Suppressor macrophage (primary cell): ENCODE measurements around the gene RGS3.

Source experiments
- DNase-seq, 4 experiments: peaks; one replicate each; pipeline ENCODE4 v3.0.0-alpha.2; 2020 to 2022

RGS3 gene

DNA sequence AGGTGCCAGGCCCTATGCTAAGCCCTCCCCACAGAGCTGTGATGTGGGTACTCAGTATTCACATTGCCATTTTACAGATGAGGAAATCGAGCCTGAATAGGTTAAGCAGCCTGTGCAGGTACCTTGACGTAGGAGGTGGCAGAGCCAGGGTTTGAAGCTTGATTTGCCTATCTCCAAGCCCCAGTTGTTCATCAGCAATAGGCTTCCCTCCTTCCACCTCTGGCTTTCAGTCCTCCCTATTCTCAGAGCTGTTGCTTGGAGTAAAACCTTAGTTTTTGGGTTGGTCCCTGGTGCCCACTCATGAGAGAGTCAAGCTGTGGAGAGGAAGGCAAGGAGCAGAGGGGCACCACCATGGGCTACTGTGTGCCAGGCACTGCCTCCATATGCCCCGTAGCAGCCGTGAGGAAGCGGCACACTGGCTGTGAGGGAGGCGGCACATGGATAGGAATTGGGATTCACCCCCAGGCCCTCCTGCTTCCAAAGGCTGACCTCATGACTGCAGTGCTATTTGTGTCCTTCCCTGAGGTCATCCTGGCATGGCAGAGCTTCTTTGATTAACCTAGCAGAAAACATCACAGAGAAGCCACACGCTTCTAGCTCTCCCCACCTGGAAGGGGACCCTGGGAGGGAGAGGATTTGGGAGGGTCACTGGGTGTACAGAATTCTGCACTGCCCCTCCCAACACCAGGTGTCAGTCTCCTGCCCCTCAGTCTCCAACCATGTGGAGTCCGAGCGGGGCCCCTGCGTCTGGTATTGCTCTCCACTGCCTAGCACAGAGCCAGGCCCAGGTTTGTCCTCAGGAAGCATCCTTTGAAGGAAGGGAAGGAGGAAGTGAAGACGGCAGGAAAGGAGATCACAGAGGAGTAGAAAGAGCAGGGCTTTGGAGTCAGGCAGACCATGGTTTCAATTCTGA lies 109.8 kb downstream of the RGS3 start:
- no peak for DNase-seq

DNA sequence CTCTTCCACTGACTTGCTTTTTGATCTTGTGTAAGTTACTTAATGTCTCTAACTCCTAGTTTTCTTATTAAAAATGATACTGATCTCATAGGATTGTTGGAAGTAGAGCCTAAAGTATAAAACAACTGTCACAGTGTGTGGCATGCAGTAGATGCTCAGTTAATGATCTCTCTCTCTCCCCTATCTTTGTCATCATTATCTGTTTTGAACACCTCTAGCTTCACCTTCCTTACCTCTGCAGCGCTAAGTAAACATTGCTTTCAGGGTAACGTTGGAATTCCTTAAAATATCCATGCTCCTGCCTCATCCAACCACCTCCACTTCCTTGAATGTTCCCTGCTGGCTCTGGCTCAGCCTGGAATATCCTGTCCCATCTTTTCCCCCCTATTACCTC lies 110.4 kb downstream of the RGS3 start:
- DNase-seq, result no peak

DNA sequence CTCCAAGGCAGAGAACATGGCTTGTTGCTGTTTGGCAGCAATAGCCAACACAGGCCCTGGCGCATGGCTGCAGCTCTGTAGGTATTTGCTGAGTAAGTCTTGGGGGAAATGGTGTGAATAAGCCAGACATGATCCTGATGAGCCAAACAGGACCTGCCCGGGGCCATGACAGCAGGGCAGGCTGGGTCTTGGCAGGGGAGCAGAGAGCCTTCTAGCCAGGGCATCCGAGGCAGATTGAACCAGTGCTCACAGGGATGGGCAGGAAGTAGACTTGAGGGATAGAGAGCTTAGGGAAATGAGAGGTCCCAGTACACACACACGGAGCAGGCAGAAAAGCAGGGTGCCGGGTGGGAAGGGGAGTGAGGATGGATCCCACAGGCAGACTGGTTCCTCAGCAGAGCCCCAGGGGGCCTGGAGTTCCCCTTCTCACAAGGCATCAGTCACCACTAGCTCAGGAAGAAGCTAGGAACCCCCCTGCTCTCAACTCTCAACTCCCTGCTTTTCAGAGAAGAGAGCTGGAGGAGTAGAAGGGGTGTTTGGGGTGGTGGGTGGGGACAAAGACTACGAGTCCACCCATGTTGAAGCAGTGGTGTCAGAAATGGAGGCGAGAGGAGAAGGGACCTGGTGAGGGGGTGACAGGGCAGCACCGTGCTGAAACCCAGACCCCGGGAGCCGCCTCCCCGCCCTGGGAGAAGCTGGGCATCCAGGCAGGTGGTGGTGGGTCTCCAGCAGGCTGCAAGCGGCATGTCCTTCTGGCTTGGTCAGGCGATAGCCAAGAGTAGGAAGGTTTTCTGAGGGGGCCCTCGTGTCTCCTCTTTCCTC lies 111.1 kb downstream of the RGS3 start:
- DNase-seq, result no peak

DNA sequence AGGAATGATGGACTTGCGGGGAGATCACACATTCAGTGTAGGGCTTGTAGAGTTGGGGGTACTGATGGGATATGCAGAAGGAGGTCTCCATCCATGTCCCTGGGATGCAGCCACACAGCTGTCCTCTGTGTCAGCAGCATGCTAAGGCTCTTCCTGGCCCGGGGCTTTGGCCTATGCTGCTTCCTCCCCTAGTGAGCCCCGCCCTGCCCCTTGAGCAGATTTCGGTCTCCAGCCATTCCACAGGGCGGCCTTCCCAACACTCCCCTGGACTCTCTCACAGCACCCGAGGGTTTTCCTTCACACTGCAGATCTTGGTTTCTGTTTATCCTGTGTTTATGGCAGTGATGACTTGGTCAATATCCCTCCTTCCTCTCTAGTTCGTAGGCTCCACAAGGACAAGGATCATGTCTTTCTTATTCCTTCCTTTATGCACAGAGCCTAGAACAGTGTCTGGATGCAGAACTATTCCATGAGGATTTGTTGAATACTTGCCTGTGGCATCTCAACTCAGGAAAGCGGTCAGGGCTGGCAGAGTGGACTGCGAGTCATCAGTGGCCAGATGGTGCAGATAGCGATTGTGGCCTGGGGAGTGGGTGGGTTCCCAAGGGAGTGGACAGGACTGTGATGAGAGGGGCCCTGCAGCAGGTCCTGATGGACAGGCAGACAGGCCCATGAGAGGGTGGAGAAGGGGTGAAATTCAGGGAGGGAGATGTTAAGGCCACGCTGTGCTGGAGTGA lies 114.2 kb downstream of the RGS3 start:
- peak in 1 of 4 experiments; percentile 13 for DNase-seq

DNA sequence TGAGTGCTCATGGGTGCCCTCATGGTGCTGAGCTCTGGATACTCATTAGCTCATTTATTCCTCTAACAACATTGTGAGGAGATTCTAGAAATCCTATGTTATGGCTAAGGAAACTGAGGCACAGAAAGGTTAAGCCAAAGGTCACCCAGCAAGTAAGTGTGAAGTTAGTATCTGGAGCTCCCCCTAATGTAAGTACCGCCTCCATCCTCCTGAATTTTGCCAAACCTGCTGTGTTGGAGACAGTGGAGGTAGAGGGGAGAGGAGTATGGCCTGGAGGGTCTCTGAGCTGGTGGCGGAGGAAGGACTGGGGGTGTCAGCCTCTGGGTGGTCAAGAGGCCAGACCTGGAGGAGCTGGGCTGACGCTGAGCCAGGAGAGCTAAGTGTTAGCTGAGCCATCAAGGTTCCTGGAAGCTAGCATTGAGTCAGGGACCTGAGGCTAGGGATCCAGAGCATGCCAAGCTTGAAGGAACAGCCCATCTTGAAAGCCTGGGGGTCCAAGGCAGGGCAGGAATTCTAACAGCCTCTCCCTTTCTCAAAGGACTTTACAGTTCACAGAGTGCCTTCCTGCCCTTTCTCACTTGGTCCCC lies 114.8 kb downstream of the RGS3 start:
- DNase-seq, result no peak

DNA sequence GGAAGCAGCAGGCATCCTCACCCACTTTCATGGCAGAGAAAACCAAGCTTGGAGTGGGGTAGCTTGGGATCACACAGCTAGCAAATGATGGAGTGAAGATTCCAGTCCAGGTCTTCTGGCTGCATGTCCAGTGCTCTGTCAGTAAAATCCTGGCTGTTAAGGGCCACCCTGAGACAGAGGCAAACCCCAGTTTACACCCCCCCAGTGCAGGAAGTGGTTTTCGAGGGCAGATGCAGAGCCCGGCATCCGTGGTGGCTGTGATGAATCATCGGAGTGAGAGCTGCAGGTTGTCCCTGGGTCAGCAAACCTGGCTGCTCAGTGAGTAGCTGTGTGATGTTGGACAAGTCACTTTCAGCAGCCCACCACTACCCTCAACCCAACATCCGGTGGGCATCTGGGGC lies 115.4 kb downstream of the RGS3 start:
- peak; percentile 79 to 85 (median 82) for DNase-seq

DNA sequence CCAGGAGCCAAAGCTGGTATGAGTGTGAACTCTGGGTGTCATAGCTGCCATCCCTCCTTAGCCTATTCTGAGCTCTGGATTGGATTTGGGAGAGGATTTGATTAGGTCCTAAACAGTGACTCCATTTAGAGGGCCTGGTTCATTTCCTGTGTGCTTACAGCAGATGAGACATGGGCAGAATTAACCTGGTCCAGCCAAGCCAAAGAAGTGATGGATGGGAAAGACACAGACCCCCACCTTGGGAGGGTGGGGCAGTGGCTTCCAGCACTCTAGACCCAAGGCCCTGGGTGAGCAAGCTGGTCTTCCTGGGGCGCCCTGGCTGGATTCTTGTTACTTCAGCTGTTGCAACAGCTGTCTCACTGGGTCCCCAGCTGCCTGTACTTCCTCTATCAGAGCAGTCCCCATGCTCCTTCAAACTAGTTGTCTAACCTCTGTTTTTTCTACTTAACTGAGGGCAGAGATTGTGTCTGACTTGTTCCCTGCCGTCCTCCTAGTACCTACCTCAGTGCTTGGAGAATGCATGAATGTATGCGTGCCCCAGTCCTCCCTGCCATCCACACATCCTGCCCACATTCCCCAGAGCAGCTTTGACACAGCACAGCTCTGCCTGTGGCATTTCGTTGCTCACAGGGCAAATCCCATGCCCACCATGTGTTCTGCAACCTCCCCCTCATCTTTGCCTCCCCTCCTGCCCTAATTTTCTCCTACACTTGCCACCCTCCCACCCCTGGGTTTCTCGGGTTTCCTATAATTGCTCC lies 115.9 kb downstream of the RGS3 start:
- DNase-seq, result peak; percentile 78 to 91 (median 89)

DNA sequence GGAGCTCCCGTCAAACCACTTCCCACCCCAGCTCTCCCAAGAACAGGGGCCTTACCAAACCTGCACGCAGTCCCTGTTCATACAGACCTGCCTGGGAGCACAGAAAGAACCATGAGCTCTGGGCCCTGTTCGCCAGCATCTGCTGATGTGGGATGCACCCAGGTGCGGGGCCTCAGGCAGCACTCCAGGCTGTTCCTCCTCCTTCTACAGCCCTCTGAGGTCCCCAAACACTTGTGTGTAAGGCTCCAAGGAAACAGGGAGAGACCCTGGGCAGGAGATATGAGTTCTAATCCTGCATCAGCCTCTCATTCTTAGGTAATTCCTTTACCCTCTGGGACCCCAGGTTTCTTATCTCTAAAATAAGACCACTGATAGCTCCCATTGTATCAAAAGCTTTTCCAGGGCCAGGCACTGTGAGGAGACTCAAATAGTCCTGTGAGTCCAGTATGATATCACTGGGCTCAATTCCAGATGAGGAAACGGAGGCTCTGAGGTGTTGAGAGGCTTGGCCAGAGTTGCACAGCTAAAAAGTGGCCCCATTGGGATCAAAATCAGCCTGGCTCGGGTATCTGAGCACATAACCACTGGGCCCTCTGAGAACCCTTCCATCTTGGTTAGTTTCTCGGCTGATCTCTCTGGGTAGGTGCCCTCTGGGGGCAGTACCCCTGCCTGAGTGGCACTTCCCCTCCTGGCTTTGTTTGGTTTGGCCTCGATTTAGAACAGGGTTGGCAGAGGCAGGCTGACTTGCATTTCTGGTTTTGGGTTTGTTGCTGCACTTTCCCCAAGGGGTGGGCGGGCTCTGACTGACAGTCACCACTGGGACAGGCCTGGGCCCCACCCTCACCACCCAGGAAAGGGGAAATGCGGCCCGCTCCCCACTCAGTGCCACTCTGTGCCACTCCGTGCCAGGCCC lies 116.8 kb downstream of the RGS3 start:
- peak; percentile 91 to 96 (median 96) for DNase-seq

DNA sequence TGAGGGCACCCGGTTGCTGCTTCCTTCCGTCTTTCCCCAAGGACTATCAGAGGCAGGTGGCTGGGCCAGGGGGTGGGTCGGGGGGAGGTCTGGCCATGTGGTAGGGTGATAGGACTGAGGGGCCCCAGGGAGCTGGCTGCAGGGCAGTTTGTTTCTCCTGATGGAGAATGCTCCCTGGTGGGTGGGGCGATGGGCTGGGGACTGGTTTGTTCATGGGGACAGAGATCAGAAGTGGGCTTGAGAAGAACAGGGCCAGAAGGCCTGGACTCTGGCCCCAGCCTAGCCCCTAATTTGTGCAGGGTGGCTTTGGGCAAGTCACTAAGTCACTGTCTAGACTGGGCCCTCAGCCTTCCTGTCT lies 117.4 kb downstream of the RGS3 start:
- no peak for DNase-seq

DNA sequence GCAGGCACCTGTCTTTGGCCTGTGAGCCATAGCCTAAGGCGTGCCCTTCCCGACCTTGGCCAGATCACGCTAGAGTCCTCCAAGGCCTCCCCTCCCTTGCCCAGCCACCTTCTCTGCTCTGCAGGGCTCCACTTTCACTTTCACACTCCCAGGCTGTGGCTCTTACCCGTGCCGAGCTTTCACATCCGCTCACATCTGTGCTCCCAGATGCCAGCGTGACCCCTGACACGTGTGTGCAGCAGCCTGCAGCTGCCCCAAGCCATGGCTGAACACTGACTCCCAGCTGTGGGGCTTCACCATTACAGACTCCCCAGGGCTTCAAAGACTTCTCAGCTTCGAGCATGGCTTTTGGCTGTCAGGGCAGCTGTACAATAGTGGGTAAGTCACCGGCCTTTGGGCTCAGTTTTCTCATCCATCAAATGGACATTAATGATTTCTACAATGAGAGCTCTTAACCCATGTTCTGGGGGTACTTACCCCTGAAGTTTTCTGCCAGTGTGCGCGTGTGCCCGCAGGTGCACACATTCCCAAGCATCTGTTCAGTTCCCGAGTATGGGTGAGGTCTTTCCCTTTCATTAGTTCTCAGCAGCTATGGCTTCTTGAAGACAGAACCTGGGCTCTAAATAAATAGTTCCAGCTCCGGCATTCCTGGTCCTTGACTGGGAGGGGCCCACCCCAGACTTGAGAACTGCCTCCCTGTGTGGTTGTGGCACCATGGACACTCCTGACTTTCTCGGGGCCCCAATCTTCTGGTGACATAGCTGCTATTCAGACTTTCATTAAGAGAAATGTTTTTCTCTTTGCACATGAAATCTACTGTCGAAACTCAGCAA lies 118.6 kb downstream of the RGS3 start:
- DNase-seq, result peak; percentile 84 to 93 (median 90)

DNA sequence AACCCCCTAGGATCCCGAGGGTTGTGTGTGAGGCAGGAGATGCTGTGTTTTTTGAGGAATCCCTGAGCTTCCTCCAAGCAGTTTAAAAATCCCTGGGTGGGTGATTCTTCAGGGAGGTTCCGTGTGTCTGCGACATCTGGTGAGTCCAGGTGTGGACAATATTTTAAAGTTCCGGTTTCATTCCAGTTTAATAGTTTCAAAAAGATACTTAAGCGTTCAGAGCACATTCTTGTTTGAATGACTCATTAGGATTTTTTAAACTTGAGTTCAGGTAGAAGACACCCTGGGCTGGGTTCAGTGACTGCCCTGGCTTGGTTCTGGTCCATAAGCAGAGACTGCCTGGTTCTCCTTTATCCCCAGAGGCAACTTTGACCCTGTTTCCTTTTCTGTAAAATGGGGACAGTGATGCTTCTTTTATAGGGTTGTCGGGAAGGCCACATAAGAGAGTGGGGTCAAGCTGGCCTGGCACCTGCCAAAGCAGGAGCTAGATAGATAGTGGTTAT lies 119.2 kb downstream of the RGS3 start:
- no peak for DNase-seq

DNA sequence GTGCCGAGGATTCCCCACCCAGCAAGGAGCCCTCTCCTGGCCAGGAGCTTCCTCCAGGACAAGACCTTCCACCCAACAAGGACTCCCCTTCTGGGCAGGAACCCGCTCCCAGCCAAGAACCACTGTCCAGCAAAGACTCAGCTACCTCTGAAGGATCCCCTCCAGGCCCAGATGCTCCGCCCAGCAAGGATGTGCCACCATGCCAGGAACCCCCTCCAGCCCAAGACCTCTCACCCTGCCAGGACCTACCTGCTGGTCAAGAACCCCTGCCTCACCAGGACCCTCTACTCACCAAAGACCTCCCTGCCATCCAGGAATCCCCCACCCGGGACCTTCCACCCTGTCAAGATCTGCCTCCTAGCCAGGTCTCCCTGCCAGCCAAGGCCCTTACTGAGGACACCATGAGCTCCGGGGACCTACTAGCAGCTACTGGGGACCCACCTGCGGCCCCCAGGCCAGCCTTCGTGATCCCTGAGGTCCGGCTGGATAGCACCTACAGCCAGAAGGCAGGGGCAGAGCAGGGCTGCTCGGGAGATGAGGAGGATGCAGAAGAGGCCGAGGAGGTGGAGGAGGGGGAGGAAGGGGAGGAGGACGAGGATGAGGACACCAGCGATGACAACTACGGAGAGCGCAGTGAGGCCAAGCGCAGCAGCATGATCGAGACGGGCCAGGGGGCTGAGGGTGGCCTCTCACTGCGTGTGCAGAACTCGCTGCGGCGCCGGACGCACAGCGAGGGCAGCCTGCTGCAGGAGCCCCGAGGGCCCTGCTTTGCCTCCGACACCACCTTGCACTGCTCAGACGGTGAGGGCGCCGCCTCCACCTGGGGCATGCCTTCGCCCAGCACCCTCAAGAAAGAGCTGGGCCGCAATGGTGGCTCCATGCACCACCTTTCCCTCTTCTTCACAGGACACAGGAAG lies 120.2 kb downstream of the RGS3 start:
- no peak for DNase-seq

DNA sequence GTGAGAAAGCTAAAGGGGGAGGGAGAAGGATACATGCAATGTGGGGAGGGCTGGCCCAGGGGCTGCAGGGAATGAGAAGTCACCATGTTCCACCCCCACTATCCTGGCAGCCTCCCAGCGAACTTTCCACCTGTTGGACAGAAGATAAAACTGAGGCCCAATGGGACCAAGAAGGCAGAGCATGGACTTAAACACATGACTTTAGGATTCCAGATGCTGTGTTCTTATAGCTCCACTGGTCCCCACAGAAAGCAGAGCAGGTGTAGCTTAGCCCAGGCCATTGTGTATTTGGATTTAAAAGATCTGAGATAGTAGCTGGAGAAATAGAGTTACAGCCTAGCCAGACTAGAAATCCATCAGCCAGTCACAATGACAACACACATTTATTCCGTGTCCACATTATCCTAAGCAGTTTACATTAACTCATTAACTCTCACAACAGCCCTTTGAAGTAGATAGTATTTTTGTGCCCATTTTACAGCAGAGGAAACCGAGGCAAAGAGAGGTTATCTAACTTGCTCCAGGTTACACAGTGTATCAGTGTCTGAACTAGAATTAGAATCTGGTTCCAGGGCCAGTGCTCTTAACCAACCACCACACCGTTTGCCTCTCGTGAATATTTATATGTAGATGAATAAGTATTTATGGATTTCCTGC lies 121.0 kb downstream of the RGS3 start:
- DNase-seq, result no peak

DNA sequence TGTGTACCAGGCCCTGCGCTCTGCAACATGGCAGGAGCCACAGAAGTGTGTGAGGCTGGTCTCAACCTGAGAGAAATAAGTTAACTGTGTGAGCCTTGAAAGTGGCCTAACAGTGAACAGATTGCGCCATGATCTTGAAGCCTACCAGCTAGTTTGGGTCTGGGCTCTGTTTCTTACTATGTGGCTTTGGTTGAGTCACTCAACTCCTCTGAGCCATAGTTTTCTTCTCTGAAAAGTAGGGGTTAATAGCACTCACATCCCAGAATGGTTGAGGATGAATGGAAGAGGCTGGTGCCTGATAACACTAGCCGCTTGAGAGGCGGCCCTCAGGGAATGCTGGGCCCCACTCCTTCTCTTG lies 121.5 kb downstream of the RGS3 start:
- no peak for DNase-seq

DNA sequence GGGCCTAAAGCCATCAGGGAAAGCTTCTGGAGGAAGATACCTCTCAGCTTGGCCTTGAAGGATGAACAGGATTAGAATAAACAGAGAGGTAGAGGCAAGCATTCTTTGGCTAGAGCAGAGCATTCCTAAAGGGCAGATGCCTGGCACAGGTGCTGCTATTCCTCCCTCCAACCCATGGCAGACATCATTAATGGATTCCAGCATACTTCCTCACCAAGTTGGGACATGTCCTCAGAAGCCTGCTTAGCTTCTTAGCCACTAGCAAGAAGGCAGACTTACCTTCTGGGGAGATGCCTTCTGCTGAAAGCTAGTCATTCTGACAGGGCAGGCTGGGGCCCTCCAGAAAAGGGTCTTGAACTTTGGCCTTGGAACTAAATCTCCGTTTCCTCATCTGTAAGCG lies 122.0 kb downstream of the RGS3 start:
- DNase-seq, result no peak

DNA sequence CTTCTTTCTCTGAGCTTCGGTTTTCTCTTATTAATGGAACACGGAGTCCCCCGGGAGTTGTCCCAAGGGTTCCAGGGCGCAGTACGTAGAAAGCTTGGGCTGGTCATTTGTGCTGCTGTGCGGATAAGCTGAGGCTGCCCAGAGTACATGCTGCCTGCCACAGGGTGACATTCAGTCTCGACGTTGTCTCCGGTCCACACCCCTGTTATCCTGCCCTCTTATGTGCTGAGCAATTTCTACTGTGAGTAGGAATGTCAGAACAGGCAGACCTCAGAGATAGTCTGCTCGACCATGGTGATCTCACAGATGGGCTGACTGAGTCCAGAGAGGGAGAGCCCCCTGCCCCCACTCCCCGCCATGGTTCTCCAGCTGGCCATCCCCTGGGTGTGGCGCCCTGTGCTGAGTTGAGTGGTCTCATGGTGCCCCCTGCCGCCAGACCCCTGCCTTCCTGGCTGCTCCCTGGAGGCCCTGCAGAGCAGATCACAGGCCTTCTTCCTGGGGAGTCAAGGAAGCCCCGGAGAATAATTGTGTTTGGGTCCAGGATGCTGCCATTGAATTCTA lies 124.0 kb downstream of the RGS3 start:
- DNase-seq, result no peak

DNA sequence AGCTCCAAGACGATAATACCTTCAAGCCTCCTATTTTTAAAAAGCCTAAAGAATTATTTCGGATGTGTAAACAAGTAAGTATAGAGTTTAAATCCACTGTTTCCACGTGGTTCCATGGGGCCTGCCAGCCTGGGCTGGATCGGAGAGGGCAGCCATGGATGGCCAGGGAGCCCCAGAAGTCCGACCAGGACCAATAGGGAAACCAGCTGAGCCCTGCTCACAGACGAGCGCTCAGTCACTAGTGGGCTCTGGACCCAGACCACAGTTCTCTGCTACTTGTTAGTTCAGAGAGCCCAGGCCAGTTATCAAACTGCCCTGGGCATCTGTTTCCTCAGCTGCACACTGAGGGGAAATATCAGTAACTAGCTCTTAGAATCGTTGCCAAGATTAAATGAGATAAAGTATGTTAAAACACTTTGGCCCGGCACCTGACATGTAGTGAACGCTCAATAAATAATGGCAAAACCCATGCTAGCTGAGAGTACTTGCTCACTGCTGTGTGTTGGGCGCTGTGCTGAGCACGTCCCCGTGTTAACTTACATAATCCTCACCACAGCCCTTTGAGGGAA lies 124.8 kb downstream of the RGS3 start:
- DNase-seq, result peak in 1 of 4 experiments; percentile 22
